ENCODE data around the gene PRSS57.
"Not testable (repeated sequence)": the region's sequence is repeated elsewhere in the genome, so short reads cannot be mapped to it uniquely, and the experiment has no call there.

PRSS57 gene

DNA sequence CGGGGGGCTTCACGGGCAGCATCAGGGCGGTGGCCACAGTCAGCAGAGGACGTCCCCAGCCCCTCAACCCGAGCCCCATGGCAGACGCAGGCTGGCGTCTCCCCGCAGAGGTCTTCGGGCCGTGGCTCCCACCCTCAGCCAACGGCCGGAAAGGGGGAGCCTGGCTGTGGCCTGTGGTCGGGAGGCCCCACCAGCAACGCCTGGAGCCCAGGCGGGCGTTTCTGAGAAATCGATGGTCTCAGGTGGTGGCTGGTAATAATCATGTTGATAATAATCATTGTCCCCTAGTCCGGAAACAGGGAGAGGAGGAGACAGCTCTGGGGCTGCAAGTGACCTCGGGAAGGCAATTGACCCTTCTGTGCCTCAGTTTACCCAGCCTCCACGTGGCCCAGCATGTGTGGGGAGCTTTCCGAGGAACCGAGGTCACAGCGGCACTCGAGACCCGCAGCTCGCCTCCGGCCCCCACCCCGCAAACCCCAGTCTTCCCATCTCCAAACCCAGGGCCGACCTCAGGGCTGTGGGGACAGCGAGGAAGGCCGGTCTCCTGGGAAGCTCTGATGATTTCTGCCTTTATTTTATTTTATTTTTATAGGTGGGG lies at the start of gene PRSS57:
TSS of gene PRSS57 (minus strand) at position 101 of the 598 bp plus-strand sequence. CDS start at position 79, 22 bp downstream.
- no peak for DNase-seq

DNA sequence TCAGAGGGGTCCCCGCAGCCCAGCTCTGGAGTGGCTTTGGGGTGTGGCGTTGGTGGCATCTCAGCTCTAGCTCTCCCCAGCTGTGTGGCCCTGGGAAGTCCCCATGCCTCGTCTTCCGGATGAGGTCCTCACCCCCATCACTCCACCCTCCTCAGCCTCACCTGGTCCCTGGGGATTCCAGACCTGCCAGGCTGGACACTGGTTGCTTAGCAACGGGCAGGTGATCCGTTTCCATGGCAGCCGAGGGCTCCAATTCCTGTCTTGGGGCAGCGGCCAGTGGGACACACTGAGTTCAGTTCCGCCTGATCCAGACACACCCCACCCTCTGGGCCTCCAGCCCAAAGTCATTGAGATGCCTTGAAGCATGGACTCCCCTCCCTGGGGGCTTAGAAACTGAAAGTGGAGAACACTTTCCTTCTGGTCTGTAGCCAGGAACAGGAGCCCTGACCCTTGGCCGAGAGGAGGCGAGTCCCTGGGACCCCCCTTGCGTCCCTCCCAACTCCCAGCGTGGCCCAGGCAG lies 48.0 kb upstream of the PRSS57 start:
- DNase-seq, result no peak

DNA sequence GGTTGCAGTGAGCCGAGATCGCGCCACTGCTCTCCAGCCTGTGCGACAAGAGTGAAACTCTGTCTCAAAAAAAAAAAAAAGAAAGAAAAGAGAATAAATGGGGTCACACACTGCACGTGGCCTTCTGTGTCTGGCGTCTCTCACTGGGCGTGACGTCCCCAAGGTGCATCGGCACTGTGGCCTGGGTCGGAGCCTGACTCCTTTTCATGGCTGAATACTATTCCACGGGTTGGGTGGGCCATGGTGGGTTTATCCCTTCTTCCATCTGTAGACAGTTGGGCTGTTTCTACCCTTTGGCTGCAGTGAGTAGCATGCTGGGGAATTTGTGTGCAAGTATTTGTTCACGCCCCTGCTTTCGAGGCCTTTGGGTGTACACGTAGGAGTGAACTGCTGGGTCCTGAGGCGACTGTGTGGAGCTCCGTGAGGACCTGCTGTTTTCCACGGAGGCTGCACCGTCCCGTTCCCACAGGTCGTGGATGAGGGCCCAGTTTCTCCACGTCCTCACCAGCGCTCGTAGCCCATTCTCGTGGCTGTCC lies 47.4 kb upstream of the PRSS57 start:
- no peak for DNase-seq

GRCh38 chr19:741506-742131 lies 46.4 kb upstream of the PRSS57 start:
- peak; percentile 3 for DNase-seq

DNA sequence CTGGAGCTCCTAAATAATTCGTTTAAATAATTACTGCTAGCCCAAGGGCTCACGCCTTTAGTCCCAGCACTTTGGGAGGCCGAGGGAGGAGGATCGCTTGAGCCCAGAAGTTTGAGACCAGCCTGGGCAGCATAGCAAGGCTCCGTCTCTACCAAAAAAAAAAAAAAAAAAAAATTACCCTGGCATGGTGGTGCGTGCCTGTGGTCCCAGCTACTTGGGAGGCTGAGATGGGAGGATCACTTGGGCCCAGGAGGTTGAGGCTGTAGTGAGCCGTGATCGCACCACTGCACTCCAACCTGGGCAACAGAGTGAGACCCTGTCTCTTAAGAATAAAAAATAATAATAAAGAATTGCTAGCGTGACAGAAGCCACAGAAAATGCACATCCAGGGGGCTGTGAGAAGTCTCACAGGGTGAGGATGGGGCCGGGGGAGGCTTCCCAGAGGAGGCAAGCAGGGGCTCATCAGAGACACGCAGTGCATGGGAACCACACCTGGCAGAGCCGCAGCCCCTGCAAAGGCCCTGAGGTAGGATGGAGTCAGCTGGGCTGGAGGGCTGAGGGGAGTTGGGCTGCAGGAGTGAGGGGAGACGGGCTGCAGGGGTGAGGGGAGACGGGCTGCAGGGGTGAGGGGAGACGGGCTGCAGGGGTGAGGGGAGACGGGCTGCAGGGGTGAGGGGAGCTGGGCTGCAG lies 45.7 kb upstream of the PRSS57 start:
- not testable (repeated sequence) for DNase-seq

- no peak for DNase-seq
Observed at GRCh38 chr19:739998-740715, 44.9 kb upstream of the PRSS57 start.

- no peak for DNase-seq
Observed at GRCh38 chr19:738509-739128, 43.4 kb upstream of the PRSS57 start.

DNA sequence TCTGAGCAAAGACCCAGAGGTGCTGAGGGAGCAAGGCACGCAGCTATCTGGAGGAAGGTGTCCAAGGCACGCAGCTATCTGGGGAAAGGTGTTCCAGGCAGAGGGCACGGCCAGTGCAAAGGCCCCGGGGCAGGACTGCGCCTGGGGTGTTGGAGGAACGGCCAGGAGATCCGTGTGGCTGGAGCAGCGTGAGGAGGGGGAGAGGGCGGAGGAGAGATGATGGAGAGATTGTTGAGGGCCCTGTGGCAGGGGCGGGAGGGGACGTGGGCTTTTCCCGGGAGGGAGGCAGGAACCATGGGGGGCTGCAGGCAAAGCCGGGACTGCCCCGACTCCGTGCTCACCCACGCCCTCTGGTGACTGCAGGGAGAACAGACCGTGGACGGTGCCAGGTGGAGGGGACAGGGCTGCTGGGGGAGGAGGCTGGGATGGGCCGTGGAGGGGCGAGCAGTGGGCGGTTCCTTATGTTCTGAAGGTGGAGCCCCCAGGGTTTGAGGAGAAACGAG lies 42.4 kb upstream of the PRSS57 start:
- DNase-seq, result peak; percentile 70

DNA sequence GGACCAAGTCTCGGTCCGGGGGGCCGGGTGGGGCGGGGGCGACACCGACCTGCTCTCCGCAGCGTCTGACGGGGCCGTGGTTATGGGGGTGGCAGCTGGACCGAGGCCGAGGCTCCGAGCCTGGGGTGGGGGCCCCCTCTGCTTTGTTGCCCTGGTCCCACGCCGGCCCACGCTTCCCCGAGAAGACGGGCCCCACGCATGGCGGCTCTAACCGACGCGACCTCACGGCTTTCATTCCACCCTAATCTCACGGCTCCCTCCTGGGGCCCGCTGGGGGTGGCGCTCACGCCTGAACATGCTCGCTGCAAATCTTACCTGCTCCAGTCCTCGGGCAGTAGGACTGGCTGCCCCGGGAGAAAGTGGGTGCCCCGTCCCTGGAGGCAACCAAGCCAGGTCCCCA lies 40.9 kb upstream of the PRSS57 start:
- DNase-seq, result no peak

- no peak for DNase-seq
Observed at GRCh38 chr19:734716-735115, 39.5 kb upstream of the PRSS57 start.

- DNase-seq, result no peak
Observed at GRCh38 chr19:732148-733069, 37.2 kb upstream of the PRSS57 start.

- no peak for DNase-seq
Observed at GRCh38 chr19:731000-731399, 35.7 kb upstream of the PRSS57 start.

DNA sequence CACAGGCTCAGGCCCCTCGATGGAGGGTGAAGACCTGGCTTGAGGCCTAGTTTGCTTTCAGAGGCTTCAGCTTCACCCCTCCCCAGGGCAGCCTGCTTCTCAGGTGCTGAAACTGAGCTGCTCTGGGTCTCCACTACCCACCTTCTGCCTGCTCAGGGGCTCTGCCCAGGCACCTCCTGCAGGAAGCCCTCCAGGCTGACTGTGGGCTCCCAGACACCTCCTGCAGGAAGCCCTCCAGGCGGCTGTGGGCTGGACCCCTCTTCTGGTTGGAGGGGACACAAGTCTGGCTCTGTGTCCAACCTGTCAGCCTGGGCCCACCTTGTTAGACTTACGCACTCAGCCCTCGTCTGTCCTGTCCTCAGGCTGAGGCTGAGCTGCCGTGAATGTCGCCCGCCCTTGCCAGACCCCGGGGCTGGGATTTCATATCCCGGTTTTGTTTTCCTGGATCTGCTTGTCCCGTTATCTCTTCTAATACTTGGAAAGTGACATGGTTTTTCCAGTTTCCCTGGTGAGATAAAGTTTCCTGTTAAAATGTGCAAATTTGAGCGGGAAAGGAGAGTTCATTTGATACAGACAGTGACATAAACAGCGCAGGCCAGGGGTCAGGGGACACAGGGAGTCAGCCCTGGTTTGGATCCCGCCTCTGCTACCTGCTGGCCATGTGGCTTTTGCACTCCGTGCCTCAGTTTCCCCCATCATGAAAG lies 34.9 kb upstream of the PRSS57 start:
- no peak for DNase-seq

DNA sequence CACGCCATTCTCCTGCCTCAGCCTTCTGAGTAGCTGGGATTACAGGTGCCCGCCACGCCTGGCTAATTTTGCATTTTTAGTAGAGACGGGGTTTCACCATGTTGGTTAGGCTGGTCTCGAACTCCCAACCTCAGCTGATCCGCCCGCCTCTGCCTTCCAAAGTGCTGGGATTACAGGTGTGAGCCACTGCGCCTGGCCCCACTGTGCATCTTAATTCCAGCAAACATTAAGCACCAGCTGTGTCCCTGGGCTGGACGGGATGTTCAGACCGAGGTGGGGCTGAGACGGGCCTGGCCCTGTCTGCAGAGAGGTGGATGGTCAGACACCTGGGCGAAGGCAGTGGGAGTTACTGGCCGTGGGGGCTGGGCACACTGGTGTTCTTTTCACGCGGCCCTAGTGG lies 34.3 kb upstream of the PRSS57 start:
- not testable (repeated sequence) for DNase-seq

DNA sequence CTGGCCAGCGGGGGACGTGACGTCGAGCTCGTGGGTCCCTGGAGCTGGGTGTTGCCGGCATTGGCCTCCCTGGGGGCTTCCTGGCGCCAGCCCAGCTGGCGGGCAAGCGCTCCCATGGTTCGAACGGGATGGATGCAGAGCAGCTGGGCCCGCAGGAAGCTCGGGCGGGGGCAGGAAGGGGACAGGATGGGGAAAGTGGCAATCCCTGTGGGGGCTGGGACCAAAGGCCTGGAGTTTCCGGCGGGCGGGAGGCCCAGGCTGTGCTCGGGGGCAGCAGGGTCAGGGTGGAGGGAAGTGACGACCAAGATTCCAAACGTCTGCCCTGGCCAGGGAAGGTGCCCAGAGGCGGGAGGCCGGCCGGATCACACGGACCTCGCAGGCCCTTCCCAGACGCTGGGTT lies 32.8 kb upstream of the PRSS57 start:
- DNase-seq, result no peak

DNA sequence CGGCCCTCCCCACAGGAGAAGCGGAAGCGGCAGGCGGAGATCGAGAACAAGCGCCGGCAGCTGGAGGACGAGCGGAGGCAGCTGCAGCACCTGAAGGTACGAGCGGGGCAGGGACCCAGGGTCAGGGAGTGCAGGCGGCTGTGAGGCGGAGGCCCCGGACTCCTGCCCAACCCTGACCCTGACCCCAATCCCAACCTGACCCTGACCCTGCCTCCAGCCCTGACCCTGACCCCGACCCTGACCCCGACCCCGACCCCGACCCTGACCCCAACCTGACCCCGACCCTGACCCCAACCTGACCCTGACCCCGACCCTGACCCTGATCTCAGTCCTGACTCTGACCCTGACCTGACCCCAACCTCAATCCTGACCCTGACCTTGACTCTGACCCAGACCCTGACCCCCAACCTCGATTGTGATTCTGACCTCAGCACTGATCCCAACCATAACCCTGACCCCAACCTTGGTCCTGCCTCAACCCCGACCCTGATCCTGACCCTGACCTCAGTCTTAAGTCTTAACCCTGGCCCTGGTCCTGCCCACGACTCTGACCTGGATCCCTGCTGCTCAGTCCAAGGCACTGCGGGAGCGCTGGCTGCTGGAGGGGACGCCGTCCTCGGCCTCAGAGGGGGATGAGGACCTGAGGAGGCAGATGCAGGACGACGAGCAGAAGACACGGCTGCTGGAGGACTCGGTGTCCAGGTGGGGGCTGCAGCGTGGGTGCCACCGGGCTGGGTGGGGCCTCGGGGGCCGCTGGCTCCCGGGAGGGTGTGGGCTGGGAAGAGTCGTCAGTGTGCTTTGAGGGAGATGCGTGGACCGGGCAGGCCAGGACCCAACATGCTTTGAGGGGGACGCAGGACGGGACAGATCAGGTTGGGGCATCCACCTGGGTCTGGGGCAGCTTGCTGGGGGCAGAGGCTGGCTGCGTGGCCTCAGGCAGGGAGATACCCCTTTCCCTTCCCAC lies 32.0 kb upstream of the PRSS57 start:
- DNase-seq, result no peak

DNA sequence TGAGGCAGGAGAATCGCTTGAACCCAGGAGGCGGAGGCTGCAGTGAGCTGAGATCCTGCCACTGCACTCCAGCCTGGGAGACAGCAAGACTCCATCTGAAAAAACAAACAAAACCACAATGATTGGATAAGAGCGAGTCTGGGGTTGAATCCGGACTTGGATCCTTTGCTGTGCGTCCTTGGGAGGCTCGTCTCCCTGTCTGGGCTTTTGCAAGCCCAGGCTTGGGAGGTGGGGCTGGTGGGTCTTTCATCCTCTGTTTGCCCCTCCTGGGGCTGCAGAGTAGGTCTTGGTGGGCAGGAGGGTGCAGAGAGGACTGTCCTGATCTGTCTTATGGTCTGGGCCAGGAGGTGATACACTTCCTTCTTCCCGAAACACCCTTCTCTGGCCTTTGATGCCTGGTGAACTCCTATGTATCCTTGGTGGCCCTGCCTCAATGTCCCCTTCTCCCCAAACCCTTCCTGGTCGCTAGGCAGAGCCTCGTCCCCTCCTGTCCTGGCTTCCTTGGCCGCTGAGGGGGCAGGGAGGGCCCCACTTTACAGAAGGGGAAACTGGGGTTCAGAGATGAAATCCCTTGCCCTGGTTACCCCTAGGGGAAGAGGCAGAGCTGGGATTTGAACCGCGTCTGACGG lies 30.3 kb upstream of the PRSS57 start:
- DNase-seq, result no peak

GRCh38 chr19:723714-724113 lies 28.5 kb upstream of the PRSS57 start:
- DNase-seq, result no peak

- no peak for DNase-seq
Observed at GRCh38 chr19:723247-723646, 28.0 kb upstream of the PRSS57 start.

Measured in CD4-positive, alpha-beta T cell treated with Interleukin-6 for 4 hours (primary cell).